ENCODE measurements around the gene RBP2.

The RBP2 gene

DNA sequence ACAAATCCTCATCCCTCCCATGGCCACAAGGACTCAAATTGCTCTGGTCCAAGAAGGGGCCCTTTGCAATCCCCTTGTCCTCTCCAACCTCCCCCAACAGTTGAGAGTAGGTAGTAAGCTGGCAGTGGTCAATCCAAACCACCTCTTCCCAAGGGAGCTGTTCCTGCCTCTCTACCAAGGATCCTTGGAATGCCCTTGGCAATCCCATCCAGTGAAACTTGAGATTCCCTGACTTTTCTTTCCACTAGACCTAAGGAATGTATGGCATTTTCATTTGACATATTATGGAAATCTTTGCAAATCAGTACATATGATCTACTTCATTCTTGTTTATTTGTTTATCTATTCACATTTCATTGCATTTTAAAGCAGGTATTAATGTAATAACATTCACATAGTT lies 4.8 kb upstream of the RBP2 start:
- DNase-seq (ENCODE audit: low read depth in 3 of 3, low spot score in 1 of 3): no peak

DNA sequence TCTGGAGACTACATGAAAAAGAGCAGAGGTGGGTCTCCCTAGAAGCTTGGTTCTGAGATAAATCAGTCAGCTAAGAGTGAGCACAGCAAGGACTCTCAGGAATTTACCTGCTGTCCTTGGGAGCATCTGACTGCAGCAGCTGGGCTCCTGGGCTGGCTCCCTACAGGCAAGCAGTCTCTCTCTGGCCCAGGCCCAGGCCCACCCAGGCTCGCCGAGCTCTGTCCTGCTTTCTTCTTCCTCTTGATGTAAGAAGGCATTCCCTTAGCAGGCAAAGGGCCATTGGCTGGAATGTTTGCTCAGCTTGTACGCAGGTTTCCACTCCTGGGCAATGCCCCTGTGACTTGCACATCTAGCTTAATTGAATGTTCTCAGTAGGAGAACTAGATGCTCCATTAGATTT lies 4.3 kb upstream of the RBP2 start:
- DNase-seq (ENCODE audit: low read depth in 3 of 3, low spot score in 1 of 3): no peak

DNA sequence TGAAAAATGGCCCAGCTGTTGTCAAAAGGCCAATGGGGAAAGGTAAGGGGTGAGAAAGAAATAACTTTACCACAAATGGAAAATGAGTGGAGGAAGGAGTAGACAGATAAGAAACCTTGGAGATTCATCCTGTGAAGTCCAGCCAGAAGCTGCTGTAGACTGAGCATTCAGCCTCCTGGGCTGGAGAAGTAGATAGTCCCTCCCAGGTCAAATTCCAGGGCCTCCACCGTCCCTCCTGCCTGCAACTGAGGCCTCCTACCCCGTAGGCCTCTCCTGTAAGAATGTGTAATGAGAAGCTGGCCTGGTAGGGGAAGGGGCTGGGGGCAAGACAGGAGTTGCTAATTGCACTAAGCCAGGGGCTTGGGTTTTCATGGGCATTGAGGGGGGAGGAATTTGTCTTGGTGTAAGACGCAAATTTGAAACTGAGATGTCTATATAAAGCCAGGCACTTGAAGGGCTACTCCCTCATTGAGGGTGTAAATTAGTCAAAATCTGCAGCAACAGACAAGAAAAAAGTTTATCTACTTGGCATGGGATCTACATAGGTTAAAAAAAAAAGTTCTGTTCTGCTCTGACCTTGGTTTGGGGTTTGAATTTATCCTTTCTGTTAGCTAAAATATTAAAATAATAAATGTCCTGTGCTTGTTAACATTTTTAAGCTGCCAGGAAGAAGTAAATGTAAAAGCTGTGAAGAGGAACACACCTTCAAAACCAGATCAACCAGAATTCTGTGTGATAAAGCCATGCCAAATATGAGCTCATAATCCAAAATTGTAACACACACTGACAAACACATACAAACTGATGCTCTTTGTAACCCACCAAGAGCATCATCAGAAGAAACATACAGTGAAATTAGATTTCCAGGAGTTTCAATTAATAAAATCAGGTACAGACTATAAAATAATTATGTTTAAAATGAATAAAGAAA lies 1.7 kb upstream of the RBP2 start:
- no peak for DNase-seq (ENCODE audit: low read depth in 3 of 3, low spot score in 1 of 3)

DNA sequence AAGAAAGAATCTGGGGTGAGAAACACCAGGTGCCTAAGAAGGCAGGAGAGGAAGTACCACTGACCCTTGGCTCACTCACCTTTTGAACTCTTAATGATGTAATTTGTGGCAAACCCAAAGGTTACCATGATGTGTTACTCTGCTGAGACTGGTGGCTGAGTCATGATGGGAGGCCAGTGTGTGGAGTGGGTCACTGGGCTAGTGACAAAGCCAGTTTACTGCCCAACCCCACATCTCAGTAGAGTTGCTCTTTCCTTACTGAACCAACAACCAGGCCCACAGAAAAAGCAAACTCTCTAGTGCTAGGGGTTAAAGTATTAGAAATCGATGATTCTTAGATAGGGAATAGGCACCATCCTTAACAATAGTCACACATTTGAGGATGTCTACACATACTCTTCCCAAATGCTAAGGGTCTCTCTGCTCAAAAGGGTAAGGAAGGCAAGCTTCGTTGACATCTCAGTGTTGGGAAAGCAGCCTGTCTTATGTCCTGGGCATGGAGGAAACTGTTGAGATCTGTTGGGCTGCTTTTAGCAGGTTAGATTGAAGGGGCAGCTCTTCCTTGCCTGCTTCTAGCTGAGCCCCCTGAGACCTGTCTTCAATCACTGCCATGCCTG lies 3.1 kb downstream of the RBP2 start:
- no peak for DNase-seq (ENCODE audit: low read depth in 3 of 3, low spot score in 1 of 3)

DNA sequence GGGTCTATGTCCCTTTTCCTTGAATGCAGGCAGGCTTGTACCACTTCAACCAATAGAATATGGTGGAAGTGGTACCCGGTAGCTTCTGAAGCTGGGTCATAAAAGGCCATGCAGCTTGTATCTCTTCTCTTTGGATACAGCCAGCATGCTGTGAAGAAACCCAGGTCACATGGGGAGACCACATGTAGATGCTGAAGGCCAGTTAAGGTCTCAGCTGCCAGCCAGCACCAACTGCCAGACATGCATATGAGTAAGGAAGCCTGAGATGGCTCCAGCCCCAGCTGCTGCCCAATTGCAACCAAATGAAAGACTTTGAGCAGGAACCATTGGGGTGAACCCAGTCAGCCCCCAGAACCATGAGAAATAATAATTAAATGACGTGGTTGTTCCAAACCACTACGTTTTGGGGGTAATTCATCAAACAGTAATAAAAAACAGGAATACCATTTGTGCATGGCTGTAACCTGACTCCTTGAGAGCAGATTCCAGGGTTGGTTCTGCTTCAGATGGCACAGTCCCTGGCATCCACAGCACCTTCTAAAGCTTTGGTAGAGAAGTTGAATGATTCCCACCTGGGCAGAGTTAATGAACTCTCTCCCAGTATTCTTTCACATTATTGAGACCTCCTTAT lies 3.8 kb downstream of the RBP2 start:
- no peak for DNase-seq (ENCODE audit: low read depth in 3 of 3, low spot score in 1 of 3)

GRCh38 chr3:139470199-139470598 lies 6.1 kb downstream of the RBP2 start:
- DNase-seq (ENCODE audit: low read depth in 3 of 3, low spot score in 1 of 3): no peak

GRCh38 chr3:139468399-139468798 lies 7.9 kb downstream of the RBP2 start:
- no peak for DNase-seq (ENCODE audit: low read depth in 3 of 3, low spot score in 1 of 3)

- DNase-seq (ENCODE audit: low read depth in 3 of 3, low spot score in 1 of 3): no peak
These were observed 10.0 kb downstream of the RBP2 start for GRCh38 chr3:139466360-139466759.

GRCh38 chr3:139465636-139466035 lies 10.7 kb downstream of the RBP2 start:
- DNase-seq (ENCODE audit: low read depth in 3 of 3, low spot score in 1 of 3): no peak

- no peak for DNase-seq (ENCODE audit: low read depth in 3 of 3, low spot score in 1 of 3)
These were observed 12.8 kb downstream of the RBP2 start for GRCh38 chr3:139463466-139463865.

DNA sequence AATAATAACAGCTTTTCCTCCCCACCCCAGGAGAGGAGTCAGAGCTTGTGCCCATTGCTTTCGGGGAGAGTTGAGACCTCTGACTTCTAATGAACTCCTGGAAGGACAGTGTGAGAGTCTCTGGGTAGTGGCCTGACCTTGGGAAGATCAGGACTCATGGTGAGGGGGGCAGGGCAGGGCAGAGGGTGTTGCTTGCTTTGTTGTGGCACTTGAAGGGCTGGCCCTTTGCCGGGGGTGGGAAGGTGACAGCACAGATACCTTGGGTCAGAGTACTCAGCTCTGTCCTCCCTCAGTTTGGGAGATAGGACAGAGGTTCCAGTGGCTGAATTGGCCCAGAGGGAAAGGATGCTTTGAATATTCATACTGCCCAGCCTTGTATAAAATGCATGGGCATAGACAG lies 15.8 kb downstream of the RBP2 start:
- no peak for DNase-seq (ENCODE audit: low read depth in 3 of 3, low spot score in 1 of 3)

DNA sequence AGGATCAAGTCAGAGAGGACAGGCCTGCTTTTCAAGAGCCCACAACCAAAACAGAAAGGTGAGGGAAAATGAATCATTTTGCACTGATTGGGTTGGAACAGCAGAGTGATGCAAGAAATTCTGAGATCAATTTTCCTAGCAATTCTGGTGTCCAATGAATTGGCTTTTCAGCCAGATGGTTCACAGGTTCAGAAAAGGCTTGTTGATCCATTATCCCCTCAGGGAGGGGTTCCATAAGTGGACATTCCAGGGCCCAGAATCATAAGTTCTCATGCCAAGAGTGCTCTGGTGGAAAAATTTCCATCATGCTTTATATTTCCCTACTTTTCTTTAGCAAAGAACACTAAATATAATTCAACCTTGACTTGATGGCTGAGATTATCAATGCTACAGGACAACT lies 16.2 kb downstream of the RBP2 start:
- DNase-seq (ENCODE audit: low read depth in 3 of 3, low spot score in 1 of 3): no peak

GRCh38 chr3:139458348-139458747 lies 18.0 kb downstream of the RBP2 start:
- DNase-seq (ENCODE audit: low read depth in 3 of 3, low spot score in 1 of 3): no peak

DNA sequence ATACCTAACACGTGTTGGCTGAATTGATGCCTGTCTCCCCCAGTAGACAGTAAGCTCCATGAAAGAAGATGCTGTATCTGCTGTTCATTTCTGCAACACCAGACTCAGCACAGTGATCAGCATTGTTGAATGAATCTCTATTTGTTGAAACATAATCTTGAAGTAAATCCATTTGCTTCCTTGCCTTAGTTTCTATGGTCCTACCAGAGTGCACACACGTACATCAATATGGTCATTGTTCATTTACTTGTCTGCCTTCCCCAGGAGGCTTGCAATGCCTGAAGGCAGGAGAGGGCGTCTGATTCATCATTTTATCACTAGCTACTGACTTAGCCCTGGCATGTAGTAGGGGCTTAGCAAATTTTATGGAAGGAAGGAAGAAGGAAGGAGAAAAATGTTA lies 19.2 kb downstream of the RBP2 start:
- no peak for DNase-seq (ENCODE audit: low read depth in 3 of 3, low spot score in 1 of 3)

- DNase-seq (ENCODE audit: low read depth in 3 of 3, low spot score in 1 of 3): no peak
These were observed 19.9 kb downstream of the RBP2 start for GRCh38 chr3:139456386-139456785.

DNA sequence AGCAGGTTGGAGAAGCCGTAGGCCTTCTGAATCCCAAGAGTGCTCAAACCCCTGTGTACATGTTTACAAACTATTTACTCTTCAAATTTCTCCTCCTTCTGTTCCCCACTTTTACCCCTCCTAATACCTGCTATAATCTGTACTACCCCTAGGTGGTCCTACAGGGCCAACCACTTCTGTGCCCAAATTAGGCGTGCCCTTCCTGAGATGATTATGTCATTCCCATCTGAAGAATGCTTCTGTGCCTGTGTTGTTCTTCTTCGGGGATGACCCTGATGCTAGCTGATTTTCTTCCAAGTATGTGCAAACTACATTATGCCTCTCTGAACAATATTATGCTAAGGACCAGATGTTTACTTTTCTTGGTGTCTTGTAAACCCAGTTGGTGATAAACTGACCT lies 20.5 kb downstream of the RBP2 start:
- no peak for DNase-seq (ENCODE audit: low read depth in 3 of 3, low spot score in 1 of 3)

DNA sequence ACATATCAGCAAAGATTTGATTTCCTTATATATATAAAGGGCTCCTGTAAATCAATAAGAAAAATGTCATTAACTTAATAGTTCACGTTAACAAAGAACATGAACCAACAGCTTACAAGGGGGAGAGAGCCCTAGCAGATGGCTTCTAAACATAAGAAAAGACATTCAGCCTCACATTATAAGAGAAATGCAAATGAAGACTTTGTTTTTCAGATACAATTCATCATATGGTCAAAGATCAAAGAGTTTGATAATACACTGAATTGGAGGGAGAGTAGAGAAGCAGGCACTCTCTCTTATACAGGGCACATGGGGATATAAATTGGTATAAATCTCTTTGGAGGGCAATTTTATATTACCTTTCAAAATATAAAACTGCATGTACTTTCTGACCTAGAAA lies 21.1 kb downstream of the RBP2 start:
- no peak for DNase-seq (ENCODE audit: low read depth in 3 of 3, low spot score in 1 of 3)

DNA sequence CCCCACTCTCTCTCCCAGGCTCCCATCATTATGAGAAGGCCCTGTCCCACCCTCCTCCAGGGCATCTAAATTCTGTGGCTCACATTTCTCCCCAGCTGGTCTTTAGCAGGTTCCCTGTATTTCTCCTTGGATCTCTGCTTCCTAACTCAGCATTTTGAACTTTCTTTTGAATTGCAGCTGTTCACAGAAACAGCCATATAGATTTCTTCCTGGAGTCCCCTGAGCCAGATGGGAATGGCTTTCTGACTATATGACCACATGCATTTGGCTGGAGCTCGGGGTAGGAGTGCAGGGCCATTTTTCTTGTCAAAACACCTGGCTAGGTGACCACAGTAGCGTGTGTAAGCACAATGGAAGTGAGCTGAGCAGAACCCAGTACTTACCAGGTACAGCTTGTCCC lies 22.0 kb downstream of the RBP2 start:
- no peak for DNase-seq (ENCODE audit: low read depth in 3 of 3, low spot score in 1 of 3)

GRCh38 chr3:139450159-139450558 lies 26.2 kb downstream of the RBP2 start:
- no peak for DNase-seq (ENCODE audit: low read depth in 3 of 3, low spot score in 1 of 3)

DNA sequence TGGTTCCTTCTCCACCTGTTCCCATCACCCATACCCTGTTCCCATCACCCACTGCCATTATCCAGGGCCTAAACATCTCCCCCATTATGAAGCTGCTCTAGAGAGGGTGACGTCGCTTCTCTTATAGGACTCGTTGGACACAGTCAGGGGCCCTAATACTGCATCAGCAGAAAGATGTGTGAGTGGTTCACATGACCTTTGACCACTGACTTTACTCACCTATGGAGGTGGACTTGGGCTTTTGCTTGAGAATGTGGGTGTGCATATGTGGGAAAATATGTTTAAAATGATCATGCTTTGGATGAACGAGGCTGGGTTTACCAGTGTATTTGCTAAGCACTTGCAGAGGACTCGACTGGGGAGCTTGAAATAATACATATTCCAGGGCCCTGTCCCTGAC lies 26.8 kb downstream of the RBP2 start:
- no peak for DNase-seq (ENCODE audit: low read depth in 3 of 3, low spot score in 1 of 3)

DNA sequence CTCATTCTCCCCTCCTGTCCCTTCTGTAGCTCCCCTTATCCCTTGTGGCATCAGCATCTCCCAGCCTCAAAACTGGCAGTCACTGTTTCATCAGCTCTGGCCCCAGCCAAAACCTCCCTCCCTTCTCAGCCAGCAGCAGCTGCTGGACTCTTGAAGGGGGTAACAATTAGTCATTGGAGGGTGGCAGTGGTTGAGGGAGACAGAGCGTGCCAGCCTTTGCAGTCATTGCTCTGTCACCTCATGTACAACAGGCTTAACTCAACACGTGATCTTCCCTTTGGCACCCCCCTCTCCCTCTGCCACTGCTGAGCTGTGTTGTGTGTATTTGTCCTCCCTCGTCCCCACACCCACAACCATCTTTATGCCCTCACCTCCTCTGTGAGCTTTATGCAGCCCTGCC lies 28.2 kb downstream of the RBP2 start:
- no peak for DNase-seq (ENCODE audit: low read depth in 3 of 3, low spot score in 1 of 3)

DNA sequence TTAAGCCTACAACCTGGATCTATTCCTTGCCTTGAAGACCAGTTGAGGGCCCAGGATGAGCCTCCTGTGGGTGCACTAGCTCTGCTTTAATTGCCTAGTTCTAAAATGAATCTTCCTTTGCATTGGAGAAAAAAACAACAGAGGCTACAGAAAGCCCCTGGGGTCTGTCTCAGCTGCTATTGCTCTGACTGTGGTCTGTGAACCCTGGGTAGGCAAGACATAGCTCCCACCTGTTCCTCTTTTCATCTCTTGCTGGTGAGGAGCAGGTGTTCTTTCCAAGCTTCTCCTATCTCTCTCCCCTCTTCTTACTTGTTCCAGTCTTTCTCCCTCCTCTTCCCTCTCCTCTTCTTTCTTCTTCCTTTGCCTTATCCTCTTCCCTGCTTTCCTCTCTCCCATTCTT lies 28.8 kb downstream of the RBP2 start:
- no peak for DNase-seq (ENCODE audit: low read depth in 3 of 3, low spot score in 1 of 3)

Data from stimulated activated CD4-positive, alpha-beta T cell treated with anti-CD3 and anti-CD28 coated beads, TNF-alpha, amount 100 ng/mL, for 1 hour (primary cell).